NCI-H748 (cell line): ENCODE results near the gene RIPPLY2.
"Not testable (repeated sequence)": the region's sequence is repeated elsewhere in the genome, so short reads cannot be mapped to it uniquely, and the experiment has no call there.

ENCODE experiments used
- DNase-seq: peaks from one replicate; lab custom pipeline; 2025; ENCODE audit not compliant: unreplicated experiment; lab: John Stamatoyannopoulos, UW

RIPPLY2 gene

GRCh38 chr6:83897094-83897493 lies 43.9 kb downstream of the RIPPLY2 start:
- DNase-seq, result not testable (repeated sequence)

GRCh38 chr6:83901624-83902023 lies 48.5 kb downstream of the RIPPLY2 start:
- DNase-seq, result no peak

- no peak for DNase-seq
These were observed 51.2 kb downstream of the RIPPLY2 start for GRCh38 chr6:83904395-83904794.

- DNase-seq, result no peak
These were observed 52.5 kb downstream of the RIPPLY2 start for GRCh38 chr6:83905648-83906047.
